OCI-LY1 (cell line): ENCODE data around the gene ARID5A.

ENCODE experiments used
- H2AFZ ChIP-seq: fragments of 200-600 bp; sonication (generic), shearing (Covaris generic); 2 replicates; pipeline ENCODE4 v1.6.0; 2014; ENCODE audit warnings: antibody characterized with exemption, mild to moderate bottlenecking, low read length
- H3F3A ChIP-seq: fragments of 200-600 bp; sonication (generic), shearing (Covaris generic); 2 replicates; pipeline ENCODE4 v1.6.0; 2014; ENCODE audit warnings: mild to moderate bottlenecking, antibody characterized with exemption, low read length, moderate library complexity; ENCODE audit not compliant: insufficient read depth
- H3K27ac ChIP-seq: fragments of 200-600 bp; sonication (generic); 2 replicates; pipeline ENCODE4 v1.5.1; 2014; ENCODE audit warnings: low read length, mixed run types, mild to moderate bottlenecking, low read depth; ENCODE audit not compliant: poor library complexity, severe bottlenecking
- H3K27me3 ChIP-seq: fragments of 200-600 bp; sonication (generic); 2 replicates; pipeline ENCODE4 v1.6.0; 2014; ENCODE audit warnings: antibody characterized with exemption, mild to moderate bottlenecking, low read length, moderate library complexity; ENCODE audit not compliant: insufficient read depth
- H3K36me3 ChIP-seq: fragments of 200-600 bp; sonication (generic); 2 replicates; pipeline ENCODE4 v1.6.1; 2014; ENCODE audit warnings: mild to moderate bottlenecking, antibody characterized with exemption, low read length, moderate library complexity, mixed read lengths; ENCODE audit not compliant: insufficient read depth
- H3K4me1 ChIP-seq: fragments of 200-600 bp; sonication (generic); 2 replicates; pipeline ENCODE4 v1.5.1; 2014; ENCODE audit warnings: mild to moderate bottlenecking, low read length, moderate library complexity; ENCODE audit not compliant: insufficient read depth, severe bottlenecking
- H3K4me2 ChIP-seq: fragments of 200-600 bp; sonication (generic), shearing (Covaris generic); 2 replicates; pipeline ENCODE4 v1.6.1; 2014; ENCODE audit warnings: low read length
- H3K4me3 ChIP-seq: fragments of 200-600 bp; sonication (generic); 2 replicates; pipeline ENCODE4 v1.5.1; 2014; ENCODE audit warnings: low read length, low read depth, mild to moderate bottlenecking, mixed read lengths; ENCODE audit not compliant: poor library complexity, severe bottlenecking
- H3K79me2 ChIP-seq: fragments of 200-600 bp; shearing (Covaris generic); 2 replicates; pipeline ENCODE4 v1.6.1; 2016; ENCODE audit warnings: mixed run types, low read length, mixed read lengths; ENCODE audit not compliant: insufficient read depth
- H3K9ac ChIP-seq: fragments of 200-600 bp; sonication (generic), shearing (Covaris generic); 2 replicates; pipeline ENCODE4 v1.6.1; 2014; ENCODE audit warnings: mild to moderate bottlenecking, low read length, mixed read lengths
- H3K9me2 ChIP-seq: fragments of 200-600 bp; sonication (generic), shearing (Covaris generic); 2 replicates; pipeline ENCODE4 v1.6.1; 2014; ENCODE audit warnings: low read depth, mild to moderate bottlenecking, low read length, mixed read lengths
- H3K9me3 ChIP-seq: fragments of 200-600 bp; shearing (Covaris generic); 2 replicates; pipeline ENCODE4 v1.6.1; 2014; ENCODE audit warnings: low read length, mixed read lengths
- H4K20me1 ChIP-seq: fragments of 200-600 bp; sonication (generic), shearing (Covaris generic); 2 replicates; pipeline ENCODE4 v1.6.0; 2016; ENCODE audit warnings: mild to moderate bottlenecking, low read length; ENCODE audit not compliant: insufficient read depth
- EZH2 ChIP-seq: fragments of 200-600 bp; sonication (generic), shearing (Covaris generic); IDR thresholded peaks from 2 replicates; pipeline ENCODE4 v1.8.0; 2017; ENCODE audit warnings: borderline replicate concordance, mixed run types, mild to moderate bottlenecking, antibody characterized with exemption, low read length, moderate library complexity, mixed read lengths
- TF ChIP-seq, protein P1 (sequence below): fragments of 200-600 bp; sonication (generic), shearing (Covaris generic); IDR thresholded peaks from 2 replicates; pipeline ENCODE4 v1.5.1; 2017; ENCODE audit warnings: mild to moderate bottlenecking, antibody characterized with exemption, low read length, moderate library complexity, mixed read lengths

The ARID5A gene

DNA sequence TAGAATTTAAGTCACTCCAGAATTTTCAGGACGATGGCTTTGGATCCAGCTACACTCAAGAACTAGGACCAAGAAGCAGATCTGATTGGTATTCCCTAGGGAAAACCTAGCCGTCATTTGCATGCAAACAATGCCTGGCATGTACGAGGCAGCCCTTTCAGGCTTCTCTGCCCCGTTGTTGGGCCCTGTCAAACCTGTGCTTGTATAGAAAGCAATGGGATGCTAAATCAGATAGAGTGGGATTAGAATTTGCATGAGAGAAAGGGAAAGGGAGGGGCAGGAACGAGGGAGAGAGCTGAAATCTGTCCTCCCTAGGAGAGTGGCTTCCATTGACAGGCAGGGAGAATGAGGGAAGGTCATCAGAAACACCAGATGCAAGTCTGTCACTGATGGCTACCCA lies 28.6 kb downstream of the ARID5A start:
- Histone ChIP-seq H3K4me3 (no peak overlapping the region), H3K4me2 (no peak overlapping the region), H2AFZ (no peak overlapping the region), H3K9ac (no peak overlapping the region), H3K4me1 (no peaks in the 10 kb centered on the region), H3K27me3 (no peaks in the 10 kb centered on the region), H3F3A (no peaks in the 10 kb centered on the region), H3K79me2 (no peaks in the 10 kb centered on the region), H3K9me2 (no peaks in the 10 kb centered on the region), H3K36me3 (no peaks in the 10 kb centered on the region), H3K27ac (no peak overlapping the region), H4K20me1 (no peaks in the 10 kb centered on the region), H3K9me3 (no peaks in the 10 kb centered on the region)
- TF ChIP-seq, protein P1, sequence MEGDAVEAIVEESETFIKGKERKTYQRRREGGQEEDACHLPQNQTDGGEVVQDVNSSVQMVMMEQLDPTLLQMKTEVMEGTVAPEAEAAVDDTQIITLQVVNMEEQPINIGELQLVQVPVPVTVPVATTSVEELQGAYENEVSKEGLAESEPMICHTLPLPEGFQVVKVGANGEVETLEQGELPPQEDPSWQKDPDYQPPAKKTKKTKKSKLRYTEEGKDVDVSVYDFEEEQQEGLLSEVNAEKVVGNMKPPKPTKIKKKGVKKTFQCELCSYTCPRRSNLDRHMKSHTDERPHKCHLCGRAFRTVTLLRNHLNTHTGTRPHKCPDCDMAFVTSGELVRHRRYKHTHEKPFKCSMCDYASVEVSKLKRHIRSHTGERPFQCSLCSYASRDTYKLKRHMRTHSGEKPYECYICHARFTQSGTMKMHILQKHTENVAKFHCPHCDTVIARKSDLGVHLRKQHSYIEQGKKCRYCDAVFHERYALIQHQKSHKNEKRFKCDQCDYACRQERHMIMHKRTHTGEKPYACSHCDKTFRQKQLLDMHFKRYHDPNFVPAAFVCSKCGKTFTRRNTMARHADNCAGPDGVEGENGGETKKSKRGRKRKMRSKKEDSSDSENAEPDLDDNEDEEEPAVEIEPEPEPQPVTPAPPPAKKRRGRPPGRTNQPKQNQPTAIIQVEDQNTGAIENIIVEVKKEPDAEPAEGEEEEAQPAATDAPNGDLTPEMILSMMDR = no peak
- no peak for TF ChIP-seq EZH2

DNA sequence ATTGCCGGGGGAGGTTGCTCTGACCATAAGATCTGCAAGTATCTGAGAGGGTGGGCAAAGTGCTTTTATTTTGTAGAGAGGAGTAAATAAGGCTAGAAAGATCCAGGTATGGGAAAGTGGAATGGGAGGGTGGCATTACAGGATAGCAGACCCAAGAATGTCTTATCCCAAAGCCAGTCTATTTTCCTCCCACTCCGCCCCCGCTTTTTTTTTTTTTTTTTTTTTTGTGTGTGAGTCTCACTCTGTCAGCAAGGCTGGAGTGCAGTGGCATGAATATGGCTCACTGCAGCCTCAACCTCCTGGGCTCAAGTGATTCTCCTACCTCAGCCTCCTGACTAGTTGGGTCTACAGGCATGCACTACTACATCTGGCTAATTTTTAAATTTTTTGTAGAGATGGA lies 31.5 kb downstream of the ARID5A start:
- Histone ChIP-seq H3K9me3 (no peaks in the 10 kb centered on the region), H3K79me2 (no peaks in the 10 kb centered on the region), H3K4me2 (no peak overlapping the region), H3K9me2 (no peaks in the 10 kb centered on the region), H2AFZ (no peak overlapping the region), H3K4me1 (no peaks in the 10 kb centered on the region), H3K27me3 (no peaks in the 10 kb centered on the region), H3K4me3 (no peak overlapping the region), H3K36me3 (no peaks in the 10 kb centered on the region), H3K9ac (no peak overlapping the region), H4K20me1 (no peaks in the 10 kb centered on the region), H3K27ac (no peak overlapping the region), H3F3A (no peaks in the 10 kb centered on the region)
- TF ChIP-seq EZH2 = no peak
- TF ChIP-seq, protein P1 = no peak

DNA sequence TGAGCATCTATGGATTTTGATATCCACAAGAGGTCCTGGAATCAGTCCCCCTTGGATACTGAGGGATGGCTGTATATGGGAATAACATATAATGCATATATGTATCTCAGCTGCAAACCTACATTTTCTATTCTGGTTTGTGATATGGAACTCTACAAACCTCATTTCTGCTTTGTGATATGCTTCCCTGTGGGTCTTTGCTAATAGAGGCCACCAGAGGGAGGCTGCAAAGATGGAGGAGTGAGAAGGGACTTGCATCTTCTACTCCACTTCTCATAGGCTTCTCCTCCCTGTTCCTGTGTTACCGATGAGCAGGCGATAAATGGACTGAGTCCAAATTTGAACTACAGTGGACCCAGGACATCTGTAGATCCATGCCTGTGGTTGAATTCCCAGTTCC lies 37.8 kb downstream of the ARID5A start:
- Histone ChIP-seq H4K20me1 (no peaks in the 10 kb centered on the region), H3K79me2 (no peaks in the 10 kb centered on the region), H3K4me3 (no peak overlapping the region), H3F3A (no peaks in the 10 kb centered on the region), H3K9me2 (no peaks in the 10 kb centered on the region), H3K36me3 (no peaks in the 10 kb centered on the region), H3K4me1 (no peaks in the 10 kb centered on the region), H3K9me3 (no peaks in the 10 kb centered on the region), H3K27me3 (no peaks in the 10 kb centered on the region), H3K4me2 (no peak overlapping the region), H3K9ac (no peak overlapping the region), H3K27ac (no peak overlapping the region), H2AFZ (no peak overlapping the region)
- TF ChIP-seq, protein P1 = no peak; the same call in 1 of the 2 replicates
- no peak for TF ChIP-seq EZH2
